H9 (cell line): ENCODE measurements around the gene PDE3A. TPM values are rescaled to one million over a fixed set of nuclear protein-coding genes. Genes with fewer than 3 reads are reported as not detected.

ENCODE experiments used
- DNase-seq: peaks from one replicate; pipeline ENCODE4 v3.0.0-alpha.2; 2017
- H2AFZ ChIP-seq: one replicate; pipeline ENCODE4 v1.6.1; 2013; ENCODE audit warnings: mild to moderate bottlenecking, low read length, control low read depth, moderate library complexity
- H2AK5ac ChIP-seq: 2 replicates; pipeline ENCODE4 v1.6.1; 2013; ENCODE audit warnings: low read length, control low read depth, mixed read lengths; ENCODE audit not compliant: insufficient read length
- H2BK120ac ChIP-seq: one replicate; pipeline ENCODE4 v1.6.1; 2013; ENCODE audit warnings: low read depth, mild to moderate bottlenecking, low read length, control low read depth, inconsistent platforms; ENCODE audit not compliant: poor library complexity, severe bottlenecking
- H2BK12ac ChIP-seq: 2 replicates; pipeline ENCODE4 v1.6.1; 2013; ENCODE audit warnings: low read length, control low read depth, mixed read lengths, low read depth; ENCODE audit not compliant: insufficient read length
- H2BK15ac ChIP-seq: 2 replicates; pipeline ENCODE4 v1.6.1; 2013; ENCODE audit warnings: low read depth, low read length, control low read depth
- H2BK20ac ChIP-seq: one replicate; pipeline ENCODE4 v1.6.1; 2013; ENCODE audit warnings: low read depth, mild to moderate bottlenecking, low read length, control low read depth, inconsistent platforms; ENCODE audit not compliant: poor library complexity, severe bottlenecking
- H2BK5ac ChIP-seq: 2 replicates; pipeline ENCODE4 v1.6.1; 2013; ENCODE audit warnings: low read length, control low read depth, mixed read lengths; ENCODE audit not compliant: insufficient read length
- H3K14ac ChIP-seq: 2 replicates; pipeline ENCODE4 v1.6.1; 2013; ENCODE audit warnings: low read length, control low read depth; ENCODE audit not compliant: insufficient read depth
- H3K18ac ChIP-seq: 2 replicates; pipeline ENCODE4 v1.6.1; 2013; ENCODE audit warnings: low read depth, mild to moderate bottlenecking, mixed read lengths, low read length, control low read depth; ENCODE audit not compliant: insufficient read length
- H3K23ac ChIP-seq: 2 replicates; pipeline ENCODE4 v1.6.1; 2013; ENCODE audit warnings: low read length, control low read depth, mixed read lengths, low read depth; ENCODE audit not compliant: insufficient read length
- H3K23me2 ChIP-seq: 2 replicates; pipeline ENCODE4 v1.6.1; 2013; ENCODE audit warnings: low read depth, mild to moderate bottlenecking, mixed read lengths, low read length, control low read depth; ENCODE audit not compliant: insufficient read length, poor library complexity, severe bottlenecking
- H3K27ac ChIP-seq: 2 replicates; pipeline ENCODE4 v1.5.1; 2013; ENCODE audit warnings: low read length, control low read depth, mixed read lengths, low read depth; ENCODE audit not compliant: insufficient read length
- H3K27me3 ChIP-seq: 2 replicates; pipeline ENCODE4 v1.6.1; 2013; ENCODE audit warnings: low read length, control low read depth, inconsistent platforms; ENCODE audit not compliant: insufficient read depth
- H3K4ac ChIP-seq: 2 replicates; pipeline ENCODE4 v1.6.1; 2013; ENCODE audit warnings: low read depth, mild to moderate bottlenecking, control low read depth, inconsistent platforms, low read length, moderate library complexity
- H3K4me1 ChIP-seq: 2 replicates; pipeline ENCODE4 v1.6.1; 2013; ENCODE audit warnings: low read length, control low read depth, inconsistent platforms; ENCODE audit not compliant: insufficient read depth
- H3K4me2 ChIP-seq: 2 replicates; pipeline ENCODE4 v1.6.1; 2013; ENCODE audit warnings: low read length, control low read depth, mixed read lengths; ENCODE audit not compliant: insufficient read length, insufficient read depth
- H3K56ac ChIP-seq: 2 replicates; pipeline ENCODE4 v1.6.1; 2013; ENCODE audit warnings: low read depth, mild to moderate bottlenecking, mixed read lengths, low read length, control low read depth; ENCODE audit not compliant: insufficient read length
- H3K79me1 ChIP-seq: 2 replicates; pipeline ENCODE4 v1.6.1; 2013; ENCODE audit warnings: low read depth, mild to moderate bottlenecking, moderate library complexity, low read length, control low read depth, inconsistent platforms; ENCODE audit not compliant: insufficient read depth, poor library complexity, severe bottlenecking
- H3K79me2 ChIP-seq: 2 replicates; pipeline ENCODE4 v1.6.1; 2013; ENCODE audit warnings: low read length, control low read depth, inconsistent platforms; ENCODE audit not compliant: insufficient read depth
- H3K9ac ChIP-seq: 2 replicates; pipeline ENCODE4 v1.6.1; 2013; ENCODE audit warnings: low read length, control low read depth, mixed read lengths; ENCODE audit not compliant: insufficient read length; ENCODE audit errors: extremely low read depth
- H3K9me3 ChIP-seq: one replicate; pipeline ENCODE4 v1.6.1; 2013; ENCODE audit warnings: low read depth, low read length, inconsistent platforms; ENCODE audit not compliant: control insufficient read depth
- H3T11ph ChIP-seq: one replicate; pipeline ENCODE4 v1.6.1; 2013; ENCODE audit warnings: mild to moderate bottlenecking, low read length, control low read depth, inconsistent platforms
- H4K20me1 ChIP-seq: one replicate; pipeline ENCODE4 v1.6.1; 2013; ENCODE audit not compliant: control insufficient read depth, insufficient read length, insufficient read depth
- H4K5ac ChIP-seq: 2 replicates; pipeline ENCODE4 v1.6.1; 2013; ENCODE audit warnings: low read depth, mild to moderate bottlenecking, mixed read lengths, low read length, control low read depth; ENCODE audit not compliant: insufficient read length
- H4K8ac ChIP-seq: replicated peaks from 2 replicates; pipeline ENCODE4 v1.6.1; 2013; ENCODE audit warnings: low read length, control low read depth, mixed read lengths, low read depth; ENCODE audit not compliant: insufficient read length
- H4K91ac ChIP-seq: 2 replicates; pipeline ENCODE4 v1.6.1; 2013; ENCODE audit warnings: low read depth, mild to moderate bottlenecking, moderate library complexity, mixed read lengths, low read length, control low read depth; ENCODE audit not compliant: insufficient read length
- H3K27ac Mint-ChIP-seq, 3 experiments: 2 replicates in 2 of 3; 3 replicates in 1 of 3; pipeline ENCODE4 v1.8.0; 2020 to 2021; ENCODE audit warnings: mixed read lengths in 3 of 3, mild to moderate bottlenecking in 1 of 3, moderate library complexity in 1 of 3
- H3K27me3 Mint-ChIP-seq: 2 replicates; pipeline ENCODE4 v1.8.0; 2021; ENCODE audit warnings: low read depth, mild to moderate bottlenecking, moderate library complexity, mixed read lengths
- H3K36me3 Mint-ChIP-seq, 3 experiments: 2 replicates in 2 of 3; 3 replicates in 1 of 3; pipeline ENCODE4 v1.8.0; 2020 to 2021; ENCODE audit warnings: low read depth in 3 of 3, mixed read lengths in 3 of 3; ENCODE audit not compliant: insufficient read depth in 1 of 3
- H3K4me1 Mint-ChIP-seq, 2 experiments: 2 replicates each; pipeline ENCODE4 v1.8.0; 2020; ENCODE audit warnings: mixed read lengths in 2 of 2
- H3K4me3 Mint-ChIP-seq, 2 experiments: 2 replicates in 1 of 2; 3 replicates in 1 of 2; pipeline ENCODE4 v1.8.0; 2020 to 2021; ENCODE audit warnings: mild to moderate bottlenecking in 2 of 2, mixed read lengths in 2 of 2, moderate library complexity in 1 of 2
- H3K9me3 Mint-ChIP-seq, 2 experiments: 2 replicates in 1 of 2; 3 replicates in 1 of 2; pipeline ENCODE4 v1.8.0; 2020; ENCODE audit warnings: mild to moderate bottlenecking in 2 of 2, mixed read lengths in 2 of 2, moderate library complexity in 1 of 2
- WGBS: extraction: QIAGEN DNeasy Blood & Tissue Kit; methylation state at CpG from one replicate; pipeline ENCODE4 v1.1.7; 2013; ENCODE audit warnings: missing lambda C conversion rate, low lambda C conversion rate, mixed read lengths; ENCODE audit not compliant: insufficient read length; ENCODE audit errors: extremely low coverage; 5-methylcytosine and 5-hydroxymethylcytosine counted together
- total RNA-seq: library from RNA; stranded (reverse); gene quantifications from 2 replicates; pipeline ENCODE4 v1.2.1, GENCODE V29; 2021
- TF ChIP-seq, protein P1 (sequence below): fragments of 200-600 bp; sonication (generic); conservative IDR thresholded peaks from 3 replicates; pipeline ENCODE4 v1.8.0; 2021; ENCODE audit warnings: antibody characterized with exemption, mild to moderate bottlenecking

PDE3A gene
- total RNA-seq, 1 experiment from 2014 or later, result 3.0 TPM

DNA sequence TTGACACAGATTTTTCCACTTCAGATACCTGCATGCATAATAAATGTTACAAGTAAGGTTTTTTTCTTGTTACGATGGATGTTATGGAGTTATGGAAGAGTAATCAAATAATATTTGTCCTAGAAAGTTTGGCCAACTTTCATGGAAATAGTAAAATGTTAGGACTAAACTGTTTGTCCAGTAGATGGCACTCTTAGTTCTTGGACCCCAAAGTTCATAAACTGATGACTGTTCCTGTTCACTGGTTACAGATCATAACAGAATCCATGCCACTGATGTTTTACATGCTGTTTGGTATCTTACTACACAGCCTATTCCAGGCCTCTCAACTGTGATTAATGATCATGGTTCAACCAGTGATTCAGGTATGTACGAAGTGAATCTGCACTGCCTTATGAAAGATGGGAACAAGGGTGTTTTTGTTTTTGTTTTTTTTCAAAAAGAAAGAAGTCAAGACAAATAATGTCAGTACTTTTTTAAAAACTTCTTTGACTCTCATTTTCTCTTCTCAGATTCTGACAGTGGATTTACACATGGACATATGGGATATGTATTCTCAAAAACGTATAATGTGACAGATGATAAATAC, 278.0 kb downstream of the PDE3A start:
- no peak overlapping the region for H4K5ac ChIP-seq
- no peak overlapping the region for H3K4me3 Mint-ChIP-seq
- WGBS, result no CpG with 5 or more reads among the region's 3 CpGs
- H2BK15ac ChIP-seq, result no peak overlapping the region
- H4K20me1 ChIP-seq, result no peaks in the 10 kb centered on the region
- no peaks in the 10 kb centered on the region for H3K27me3 ChIP-seq
- no peak overlapping the region for H4K8ac ChIP-seq
- TF ChIP-seq, protein P1, sequence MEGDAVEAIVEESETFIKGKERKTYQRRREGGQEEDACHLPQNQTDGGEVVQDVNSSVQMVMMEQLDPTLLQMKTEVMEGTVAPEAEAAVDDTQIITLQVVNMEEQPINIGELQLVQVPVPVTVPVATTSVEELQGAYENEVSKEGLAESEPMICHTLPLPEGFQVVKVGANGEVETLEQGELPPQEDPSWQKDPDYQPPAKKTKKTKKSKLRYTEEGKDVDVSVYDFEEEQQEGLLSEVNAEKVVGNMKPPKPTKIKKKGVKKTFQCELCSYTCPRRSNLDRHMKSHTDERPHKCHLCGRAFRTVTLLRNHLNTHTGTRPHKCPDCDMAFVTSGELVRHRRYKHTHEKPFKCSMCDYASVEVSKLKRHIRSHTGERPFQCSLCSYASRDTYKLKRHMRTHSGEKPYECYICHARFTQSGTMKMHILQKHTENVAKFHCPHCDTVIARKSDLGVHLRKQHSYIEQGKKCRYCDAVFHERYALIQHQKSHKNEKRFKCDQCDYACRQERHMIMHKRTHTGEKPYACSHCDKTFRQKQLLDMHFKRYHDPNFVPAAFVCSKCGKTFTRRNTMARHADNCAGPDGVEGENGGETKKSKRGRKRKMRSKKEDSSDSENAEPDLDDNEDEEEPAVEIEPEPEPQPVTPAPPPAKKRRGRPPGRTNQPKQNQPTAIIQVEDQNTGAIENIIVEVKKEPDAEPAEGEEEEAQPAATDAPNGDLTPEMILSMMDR, result peak; percentile 74
- no peak for DNase-seq
- H2AFZ ChIP-seq, result no peak overlapping the region
- no peaks in the 10 kb centered on the region for H3K9me3 Mint-ChIP-seq
- no peak overlapping the region for H2BK5ac ChIP-seq
- H2AK5ac ChIP-seq, result no peak overlapping the region
- no peak overlapping the region for H3K4ac ChIP-seq
- H3T11ph ChIP-seq, result no peak overlapping the region
- H2BK12ac ChIP-seq, result no peak overlapping the region
- H3K27ac Mint-ChIP-seq, result peak overlapping the region in 1 of 3 experiments; percentile 22; a peak in 1 of 7 replicates
- no peak overlapping the region for H3K27ac ChIP-seq
- no peak overlapping the region for H2BK120ac ChIP-seq
- no peaks in the 10 kb centered on the region for H3K36me3 Mint-ChIP-seq
- no peaks in the 10 kb centered on the region for H3K79me2 ChIP-seq
- no peaks in the 10 kb centered on the region for H3K23me2 ChIP-seq
- no peak overlapping the region for H3K56ac ChIP-seq
- H3K4me2 ChIP-seq, result no peak overlapping the region
- H3K27me3 Mint-ChIP-seq, result no peaks in the 10 kb centered on the region
- H3K14ac ChIP-seq, result no peak overlapping the region
- H3K18ac ChIP-seq, result no peak overlapping the region
- H3K9me3 ChIP-seq, result no peaks in the 10 kb centered on the region
- no peak overlapping the region for H4K91ac ChIP-seq
- H3K79me1 ChIP-seq, result no peaks in the 10 kb centered on the region
- peaks cover 4 to 8% of the 10 kb centered on the region in 2 experiments; a peak in 3 of 4 replicates for H3K4me1 Mint-ChIP-seq
- no peak overlapping the region for H3K23ac ChIP-seq
- H2BK20ac ChIP-seq, result no peak overlapping the region
- H3K4me1 ChIP-seq, result no peaks in the 10 kb centered on the region
- H3K9ac ChIP-seq, result no peak overlapping the region
